LNCAP (cell line): ENCODE measurements around the gene PRDX2.

Experiments
- TF ChIP-seq, protein P1 (sequence below): fragments of 450-650 bp; IDR thresholded peaks from 2 replicates; pipeline ENCODE4 v1.5.1; 2017; ENCODE audit warnings: mild to moderate bottlenecking

PRDX2 gene

DNA sequence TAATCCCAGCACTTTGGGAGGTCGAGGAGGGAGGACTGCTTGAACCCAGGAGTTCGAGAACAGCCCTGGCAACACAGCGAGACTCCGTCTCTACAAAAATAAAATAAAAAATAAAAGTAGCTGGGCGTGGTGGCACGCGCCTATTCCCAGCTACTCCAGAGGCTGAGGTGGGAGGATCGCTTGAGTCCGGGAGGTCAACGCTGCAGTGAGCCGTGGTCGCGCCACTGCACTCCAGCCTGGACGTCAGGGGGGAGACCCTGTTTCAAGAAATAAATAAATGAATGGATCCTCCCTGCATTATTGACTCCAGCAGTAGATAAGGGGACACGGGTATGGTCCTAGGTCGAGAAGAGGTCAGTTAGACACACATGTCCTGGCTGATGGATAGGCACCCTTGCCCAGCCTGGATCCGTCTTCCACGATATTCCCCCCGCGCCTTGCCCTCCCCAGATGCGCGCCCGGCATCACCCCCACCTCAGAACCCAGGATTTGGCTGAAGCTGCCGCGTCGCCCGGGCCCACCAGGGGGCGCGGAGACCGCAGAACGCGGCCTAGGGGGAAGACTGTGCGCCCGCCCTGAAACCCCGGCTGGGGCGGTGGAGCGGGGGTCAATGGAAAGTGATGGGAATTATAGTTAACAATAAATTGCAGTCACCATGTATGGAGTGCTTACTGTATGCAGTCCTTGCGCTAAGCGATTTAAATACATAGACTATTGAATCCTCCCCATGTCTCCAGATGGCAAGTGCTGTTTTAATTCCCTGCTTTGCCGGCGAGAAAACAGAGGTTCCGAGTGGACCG lies 24.2 kb downstream of the PRDX2 start:
- TF ChIP-seq, protein P1, sequence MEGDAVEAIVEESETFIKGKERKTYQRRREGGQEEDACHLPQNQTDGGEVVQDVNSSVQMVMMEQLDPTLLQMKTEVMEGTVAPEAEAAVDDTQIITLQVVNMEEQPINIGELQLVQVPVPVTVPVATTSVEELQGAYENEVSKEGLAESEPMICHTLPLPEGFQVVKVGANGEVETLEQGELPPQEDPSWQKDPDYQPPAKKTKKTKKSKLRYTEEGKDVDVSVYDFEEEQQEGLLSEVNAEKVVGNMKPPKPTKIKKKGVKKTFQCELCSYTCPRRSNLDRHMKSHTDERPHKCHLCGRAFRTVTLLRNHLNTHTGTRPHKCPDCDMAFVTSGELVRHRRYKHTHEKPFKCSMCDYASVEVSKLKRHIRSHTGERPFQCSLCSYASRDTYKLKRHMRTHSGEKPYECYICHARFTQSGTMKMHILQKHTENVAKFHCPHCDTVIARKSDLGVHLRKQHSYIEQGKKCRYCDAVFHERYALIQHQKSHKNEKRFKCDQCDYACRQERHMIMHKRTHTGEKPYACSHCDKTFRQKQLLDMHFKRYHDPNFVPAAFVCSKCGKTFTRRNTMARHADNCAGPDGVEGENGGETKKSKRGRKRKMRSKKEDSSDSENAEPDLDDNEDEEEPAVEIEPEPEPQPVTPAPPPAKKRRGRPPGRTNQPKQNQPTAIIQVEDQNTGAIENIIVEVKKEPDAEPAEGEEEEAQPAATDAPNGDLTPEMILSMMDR, result peak; percentile 98

DNA sequence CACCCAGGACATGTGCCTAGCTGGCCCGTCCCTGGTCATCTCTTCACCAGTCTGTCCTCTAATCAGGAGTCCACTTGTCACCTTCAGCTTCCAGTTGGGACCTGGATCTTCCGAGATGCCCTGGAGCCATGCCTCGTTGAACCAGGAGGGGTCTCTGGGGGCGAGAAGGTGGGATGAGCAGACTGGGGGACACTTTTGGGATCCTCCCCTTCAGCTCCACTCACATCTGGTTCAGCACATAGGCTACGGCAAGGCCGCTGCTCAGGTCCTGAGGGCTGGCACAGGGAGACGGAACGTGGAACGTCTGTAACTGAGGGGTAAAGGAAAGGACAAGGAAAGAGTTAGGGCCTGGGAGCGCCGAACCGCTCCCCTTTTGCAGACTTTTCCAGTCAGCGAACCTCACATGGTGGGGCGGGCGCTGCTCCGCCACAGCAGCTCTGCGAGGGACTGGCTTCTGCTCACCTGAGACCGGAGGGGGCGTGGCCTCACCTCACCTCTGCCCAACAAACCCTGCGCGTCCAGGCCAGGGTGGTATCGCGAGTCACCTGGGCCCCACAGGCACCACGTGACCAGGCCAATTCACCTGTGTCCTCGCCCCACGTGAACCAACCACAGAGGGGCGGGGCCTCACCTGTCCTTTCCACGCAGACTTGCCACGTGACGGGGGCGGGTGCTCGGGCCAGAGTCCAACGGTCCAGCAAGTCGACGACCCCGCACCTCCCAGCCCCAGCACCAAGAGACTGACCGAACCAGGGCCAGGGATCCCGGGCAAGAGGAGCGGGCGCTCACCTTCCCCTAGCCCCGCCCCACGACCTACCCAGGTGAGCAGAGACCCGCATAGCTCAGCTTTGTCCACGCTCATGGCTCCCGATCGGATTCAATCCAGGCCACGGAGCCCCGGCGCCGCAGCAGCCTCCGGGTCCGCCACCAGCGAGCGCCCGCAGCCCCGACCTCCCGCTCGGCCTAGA lies 26.7 kb downstream of the PRDX2 start, which contains the start of gene HOOK2:
TSS of gene HOOK2 (minus strand) at position 965 of the 968 bp plus-strand sequence. CDS start at position 862, 103 bp downstream.
- TF ChIP-seq, protein P1, result no peak

DNA sequence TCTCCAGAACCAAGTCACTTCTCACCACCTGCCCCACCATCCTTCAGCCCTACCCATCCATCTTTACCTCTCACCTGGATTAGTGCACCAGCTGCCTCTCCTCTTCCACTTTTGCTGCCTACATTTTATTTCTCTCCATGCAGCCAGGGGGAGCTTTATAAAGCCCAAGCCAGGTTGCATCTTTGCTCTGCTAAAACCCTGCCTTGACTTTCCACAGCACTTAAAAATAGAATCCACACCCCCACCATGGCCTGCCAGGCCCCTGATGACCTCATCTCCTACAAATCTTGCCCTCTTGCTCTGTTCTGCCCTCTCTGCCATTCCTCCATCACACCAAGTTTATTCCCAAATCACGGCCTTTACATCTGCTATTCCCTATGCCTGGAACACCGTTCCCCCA lies 28.0 kb downstream of the PRDX2 start:
- TF ChIP-seq, protein P1, result peak; percentile 24; the same call in 1 of the 2 replicates

DNA sequence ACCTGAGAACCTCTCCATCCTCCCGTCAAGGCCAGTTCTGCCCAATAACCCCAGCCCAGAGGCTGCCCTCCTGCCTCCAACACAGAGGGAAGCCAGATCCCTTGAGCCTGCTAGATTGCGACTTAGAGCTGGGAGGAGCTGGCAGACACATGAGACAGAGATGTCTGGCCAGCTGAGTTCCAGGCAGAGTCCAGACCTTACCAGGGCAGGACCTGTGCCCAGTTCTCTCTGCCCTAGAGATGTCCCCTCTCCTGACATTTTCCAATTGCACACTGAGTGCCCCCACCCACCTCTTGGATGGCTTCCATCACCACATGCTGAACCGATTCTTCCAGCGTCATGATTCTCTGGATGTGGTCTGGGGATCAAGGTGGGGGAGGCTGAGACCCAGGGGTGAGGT lies 29.3 kb downstream of the PRDX2 start:
- TF ChIP-seq, protein P1, result no peak

DNA sequence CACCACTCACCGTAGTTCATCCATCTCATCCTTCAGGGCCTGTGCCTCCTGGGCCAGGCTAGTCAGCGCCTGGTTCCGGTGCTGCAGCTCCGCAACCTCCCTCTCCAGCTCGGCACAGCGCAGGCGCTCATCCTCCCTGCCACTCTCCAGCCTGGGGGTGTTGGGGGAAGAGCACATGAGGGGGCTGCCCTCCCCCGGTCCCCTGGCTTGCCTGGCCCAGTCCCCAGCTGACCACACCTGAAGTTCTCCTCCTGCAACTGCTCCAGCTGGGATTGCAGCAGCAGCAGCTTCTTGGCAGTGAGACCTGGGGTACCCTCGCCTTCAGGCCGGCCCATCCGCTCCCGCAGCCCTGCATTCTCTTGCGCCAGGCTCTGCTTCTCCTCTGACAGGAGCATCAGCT lies 30.7 kb downstream of the PRDX2 start:
- TF ChIP-seq, protein P1, result no peak

DNA sequence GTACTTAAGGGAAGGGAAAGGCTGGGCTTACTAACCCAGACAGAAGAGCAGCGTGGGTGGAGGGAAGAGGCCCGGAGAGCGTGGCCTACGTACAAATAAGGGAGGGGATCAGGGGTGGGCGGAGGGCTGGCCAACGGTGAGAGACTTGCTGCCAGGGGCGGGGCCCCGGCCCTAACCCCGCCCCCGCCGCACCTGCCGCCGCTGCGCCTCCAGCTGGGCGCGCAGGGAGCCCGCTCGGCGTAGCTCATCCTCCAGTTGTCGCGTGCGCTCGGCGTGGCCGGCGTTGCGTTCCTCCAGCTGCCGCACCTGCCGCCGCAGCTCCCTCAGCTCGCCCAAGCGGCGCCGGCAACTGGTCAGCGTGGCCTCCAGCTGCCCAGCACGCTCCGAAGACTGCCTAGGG lies 31.9 kb downstream of the PRDX2 start:
- TF ChIP-seq, protein P1, result no peak

DNA sequence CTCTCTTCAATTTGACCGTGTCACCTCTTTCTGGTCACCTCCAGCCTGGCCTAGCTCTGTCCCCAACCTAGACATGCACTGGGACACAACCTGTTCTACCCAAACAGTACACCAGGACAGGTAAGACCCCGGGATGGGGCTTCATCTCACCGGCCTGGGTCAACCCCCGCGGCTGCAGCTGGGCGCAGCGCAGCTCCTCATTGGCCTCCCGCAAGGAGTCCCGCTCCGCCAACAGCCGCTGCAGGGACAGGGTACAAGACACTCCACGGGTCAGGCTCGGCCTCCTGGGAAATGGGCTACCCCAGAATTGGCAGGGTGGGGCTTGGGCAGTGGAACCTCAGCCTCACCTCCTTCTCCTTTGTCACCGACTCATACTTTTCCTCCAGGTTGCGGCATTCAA lies 33.9 kb downstream of the PRDX2 start:
- TF ChIP-seq, protein P1, result no peak
